CD4-positive, CD25-positive, alpha-beta regulatory T cell (primary cell): ENCODE measurements around the gene TIAM1. TPM values are rescaled to one million over a fixed set of nuclear protein-coding genes. Genes with fewer than 3 reads are reported as not detected.

Source experiments
- ATAC-seq, 2 donors: fragments of 150-1000 bp; cut with Tn5 transposase; one replicate each; pipeline ENCODE4 v1.10.0; 2021; ENCODE audit warnings: low read depth in 2 of 2, moderate number of reproducible peaks in 2 of 2, moderate library complexity in 1 of 2
- DNase-seq, 3 donors: peaks; one replicate each; pipeline versions ENCODE4 v3.0.0 to v3.0.0-alpha.2; 2012 to 2022; ENCODE audit warnings: mixed read lengths in 1 of 3
- H3K27ac ChIP-seq: one replicate; pipeline ENCODE4 v1.7.0; 2013; ENCODE audit warnings: mild to moderate bottlenecking, low read length; ENCODE audit not compliant: insufficient read depth, poor library complexity, severe bottlenecking
- H3K27me3 ChIP-seq: one replicate; pipeline ENCODE4 v1.7.0; 2013; ENCODE audit warnings: low read length; ENCODE audit not compliant: control insufficient read depth, insufficient read depth
- H3K36me3 ChIP-seq: one replicate; pipeline ENCODE4 v1.7.0; 2013; ENCODE audit warnings: mild to moderate bottlenecking, low read length, moderate library complexity; ENCODE audit not compliant: control insufficient read depth, insufficient read depth
- H3K4me1 ChIP-seq: 2 replicates; pipeline ENCODE4 v1.7.0; 2013; ENCODE audit warnings: mild to moderate bottlenecking, low read length; ENCODE audit not compliant: insufficient read depth, control insufficient read depth, poor library complexity, severe bottlenecking
- H3K4me3 ChIP-seq: one replicate; pipeline ENCODE4 v1.7.0; 2013; ENCODE audit warnings: low read depth, mild to moderate bottlenecking, low read length, moderate library complexity
- H3K9me3 ChIP-seq, 2 experiments: 1 replicate in 1 of 2; 2 replicates in 1 of 2; pipeline ENCODE4 v1.7.0; 2013; ENCODE audit warnings: low read length in 2 of 2, mild to moderate bottlenecking in 1 of 2, moderate library complexity in 1 of 2; ENCODE audit not compliant: control insufficient read depth in 2 of 2
- H3K27ac Mint-ChIP-seq, 3 donors: one replicate each; pipeline ENCODE4 v1.8.0; 2020 to 2022; ENCODE audit warnings: mild to moderate bottlenecking in 3 of 3, mixed read lengths in 3 of 3, moderate library complexity in 2 of 3
- H3K27me3 Mint-ChIP-seq: one replicate; pipeline ENCODE4 v1.8.0; 2022; ENCODE audit warnings: mild to moderate bottlenecking, mixed read lengths
- H3K36me3 Mint-ChIP-seq: one replicate; pipeline ENCODE4 v1.8.0; 2020; ENCODE audit warnings: mixed read lengths
- H3K4me1 Mint-ChIP-seq, 4 donors: one replicate each; pipeline ENCODE4 v1.8.0; 2020 to 2022; ENCODE audit warnings: mixed read lengths in 4 of 4, mild to moderate bottlenecking in 1 of 4
- H3K4me3 Mint-ChIP-seq, 4 donors: one replicate each; pipeline ENCODE4 v1.8.0; 2020 to 2022; ENCODE audit warnings: mild to moderate bottlenecking in 4 of 4, mixed read lengths in 4 of 4, moderate library complexity in 3 of 4
- H3K9me3 Mint-ChIP-seq, 7 donors: one replicate each; pipeline ENCODE4 v1.8.0; 2020 to 2022; ENCODE audit warnings: mixed read lengths in 7 of 7, mild to moderate bottlenecking in 3 of 7, moderate library complexity in 2 of 7
- polyA plus RNA-seq, 4 donors: library from polyadenylated mRNA; unstranded; fragments of 300-500 nt; fragmentation: Illumina TruSeq; gene quantifications; one replicate each; pipeline ENCODE4 v1.2.3, GENCODE V29; 2021
- total RNA-seq: library from RNA; stranded (reverse); gene quantifications from one replicate; pipeline ENCODE4 v1.2.3, GENCODE V29; 2022

The TIAM1 gene, protein sequence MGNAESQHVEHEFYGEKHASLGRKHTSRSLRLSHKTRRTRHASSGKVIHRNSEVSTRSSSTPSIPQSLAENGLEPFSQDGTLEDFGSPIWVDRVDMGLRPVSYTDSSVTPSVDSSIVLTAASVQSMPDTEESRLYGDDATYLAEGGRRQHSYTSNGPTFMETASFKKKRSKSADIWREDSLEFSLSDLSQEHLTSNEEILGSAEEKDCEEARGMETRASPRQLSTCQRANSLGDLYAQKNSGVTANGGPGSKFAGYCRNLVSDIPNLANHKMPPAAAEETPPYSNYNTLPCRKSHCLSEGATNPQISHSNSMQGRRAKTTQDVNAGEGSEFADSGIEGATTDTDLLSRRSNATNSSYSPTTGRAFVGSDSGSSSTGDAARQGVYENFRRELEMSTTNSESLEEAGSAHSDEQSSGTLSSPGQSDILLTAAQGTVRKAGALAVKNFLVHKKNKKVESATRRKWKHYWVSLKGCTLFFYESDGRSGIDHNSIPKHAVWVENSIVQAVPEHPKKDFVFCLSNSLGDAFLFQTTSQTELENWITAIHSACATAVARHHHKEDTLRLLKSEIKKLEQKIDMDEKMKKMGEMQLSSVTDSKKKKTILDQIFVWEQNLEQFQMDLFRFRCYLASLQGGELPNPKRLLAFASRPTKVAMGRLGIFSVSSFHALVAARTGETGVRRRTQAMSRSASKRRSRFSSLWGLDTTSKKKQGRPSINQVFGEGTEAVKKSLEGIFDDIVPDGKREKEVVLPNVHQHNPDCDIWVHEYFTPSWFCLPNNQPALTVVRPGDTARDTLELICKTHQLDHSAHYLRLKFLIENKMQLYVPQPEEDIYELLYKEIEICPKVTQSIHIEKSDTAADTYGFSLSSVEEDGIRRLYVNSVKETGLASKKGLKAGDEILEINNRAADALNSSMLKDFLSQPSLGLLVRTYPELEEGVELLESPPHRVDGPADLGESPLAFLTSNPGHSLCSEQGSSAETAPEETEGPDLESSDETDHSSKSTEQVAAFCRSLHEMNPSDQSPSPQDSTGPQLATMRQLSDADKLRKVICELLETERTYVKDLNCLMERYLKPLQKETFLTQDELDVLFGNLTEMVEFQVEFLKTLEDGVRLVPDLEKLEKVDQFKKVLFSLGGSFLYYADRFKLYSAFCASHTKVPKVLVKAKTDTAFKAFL (N-terminal part only)
- total RNA-seq = 142 TPM
- 10 to 100 TPM; 31.1 to 51.8 (median 35.1) TPM for polyA plus RNA-seq

DNA sequence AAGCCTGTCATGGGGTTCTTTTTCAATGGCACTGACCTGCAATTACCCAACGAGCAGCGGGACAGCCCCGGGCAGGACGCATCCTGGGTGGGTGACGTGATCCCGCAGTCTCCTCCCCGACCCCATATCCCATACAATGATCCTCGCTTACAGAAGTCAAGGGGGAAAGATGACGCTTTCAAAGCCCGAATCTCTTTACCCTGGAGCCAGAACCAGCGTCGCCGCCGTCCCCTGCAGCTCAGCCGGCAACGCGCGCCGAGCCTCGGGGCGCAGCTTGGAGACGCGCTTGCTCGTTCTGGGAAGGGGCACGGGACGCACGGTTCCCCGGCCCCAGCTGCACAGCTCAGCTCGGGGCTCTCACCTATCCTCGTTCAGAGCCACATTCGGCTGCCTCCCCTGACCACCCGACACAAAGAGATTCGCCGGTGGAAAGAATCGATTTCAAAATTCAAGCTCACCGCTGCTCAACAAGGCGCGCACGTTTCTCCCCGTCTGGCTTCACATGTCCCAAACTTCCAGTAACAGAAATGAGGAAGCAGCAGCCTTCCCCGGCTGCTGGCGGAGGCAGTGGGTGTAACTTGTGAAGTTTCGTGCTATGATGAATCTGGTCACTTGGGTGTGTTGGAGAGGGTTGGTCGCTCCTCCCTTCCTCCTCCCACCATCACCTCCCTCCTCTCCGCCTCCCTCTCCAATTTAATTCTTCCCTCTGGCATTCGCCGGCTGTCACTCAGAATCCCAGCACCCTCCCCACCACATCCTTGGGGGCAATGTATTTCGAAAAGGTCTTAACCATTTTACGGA is at the start of gene TIAM1:
TIAM1 (minus strand) TSS at position 582 of the 801 bp plus-strand sequence. CDS start 77,289 bp downstream, outside the sequence.
- Histone ChIP-seq H3K27me3 (peaks cover 22% of the 10 kb centered on the region), H3K4me1 (peaks cover 8% of the 10 kb centered on the region), H3K4me3 (peak within 1 kb of the TSS; percentile 15), H3K27ac (no peak within 1 kb of the TSS), H3K36me3 (no peaks in the 10 kb centered on the region), H3K9me3 (no peaks in the 10 kb centered on the region)
- Mint-ChIP-seq H3K36me3 (no peaks in the 10 kb centered on the region), H3K9me3 (peaks cover 0 to 2% (median 0%) of the 10 kb centered on the region in 7 donors), H3K4me3 (peak within 1 kb of the TSS; percentile 79 to 86 (median 81)), H3K4me1 (peaks cover 0 to 25% (median 9%) of the 10 kb centered on the region in 4 donors), H3K27ac (peak within 1 kb of the TSS in 2 of 3 donors; percentile 9 to 20), H3K27me3 (peaks cover 51% of the 10 kb centered on the region)
- ATAC-seq = no peak
- DNase-seq = peak in 1 of 3 donors; percentile 25

DNA sequence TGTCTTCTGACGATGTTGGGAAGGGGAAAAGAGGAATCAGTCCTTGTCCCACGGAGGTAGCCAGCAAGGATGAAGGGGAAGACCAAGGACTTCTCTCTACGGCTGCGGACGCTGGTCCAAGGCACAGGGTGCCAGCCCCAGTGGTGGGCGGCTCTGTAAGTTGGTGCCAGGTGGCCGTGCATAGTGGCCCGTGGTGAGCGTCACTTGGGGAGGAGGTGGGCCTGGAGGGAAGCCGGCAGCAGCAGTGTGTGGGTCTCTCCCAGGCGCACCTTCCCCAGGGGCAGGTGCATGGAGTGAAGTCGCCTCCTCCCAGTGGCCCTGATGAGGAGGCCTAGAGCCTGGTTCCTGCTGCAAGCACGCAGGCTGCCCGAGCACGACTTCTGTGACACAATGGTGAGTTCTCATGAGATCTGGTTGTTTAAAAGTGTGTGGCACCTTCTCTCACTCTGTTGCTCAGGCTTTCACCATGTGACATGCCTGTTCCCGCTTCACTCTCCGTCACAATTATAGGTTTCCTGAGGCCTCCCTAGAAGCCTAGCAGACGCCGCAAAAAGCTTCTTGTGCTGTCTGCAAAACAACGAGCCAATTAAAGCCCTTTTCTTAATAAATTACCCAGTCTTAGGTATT is 43.6 kb upstream of the TIAM1 start:
- ATAC-seq = no peak
- Histone ChIP-seq H3K27me3 (no peaks in the 10 kb centered on the region), H3K36me3 (no peaks in the 10 kb centered on the region), H3K4me3 (no peak overlapping the region), H3K27ac (no peak overlapping the region), H3K9me3 (no peaks in the 10 kb centered on the region), H3K4me1 (no peaks in the 10 kb centered on the region)
- H3K27me3 Mint-ChIP-seq = peaks cover 4% of the 10 kb centered on the region
- DNase-seq = no peak
- no peaks in the 10 kb centered on the region for H3K36me3 Mint-ChIP-seq
- no peak overlapping the region for H3K27ac Mint-ChIP-seq
- peaks cover 0 to 5% (median 3%) of the 10 kb centered on the region in 4 donors for H3K4me1 Mint-ChIP-seq
- no peaks in the 10 kb centered on the region for H3K9me3 Mint-ChIP-seq
- no peak overlapping the region for H3K4me3 Mint-ChIP-seq

DNA sequence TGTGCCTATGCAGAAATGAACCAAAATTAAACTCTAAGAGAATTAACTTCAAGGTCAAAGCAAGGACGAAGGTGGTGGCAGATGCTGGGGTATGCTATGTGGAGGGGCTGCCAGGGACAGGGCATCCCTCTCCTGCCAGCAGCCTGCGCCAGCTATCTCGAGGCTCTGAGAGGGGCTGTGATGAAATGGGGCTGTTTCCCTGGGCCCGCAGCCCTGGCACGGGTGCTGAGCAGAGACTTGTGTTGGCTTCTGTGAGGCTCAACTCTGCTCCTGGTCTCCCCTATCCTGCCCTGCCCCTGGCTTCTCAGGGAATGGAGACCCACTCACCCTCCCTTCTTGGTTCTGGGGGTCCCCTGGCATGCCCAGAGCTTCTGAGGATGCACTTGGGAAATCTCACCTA is 41.9 kb upstream of the TIAM1 start:
- H3K4me1 ChIP-seq = no peaks in the 10 kb centered on the region
- Mint-ChIP-seq H3K27ac (no peak overlapping the region), H3K9me3 (no peaks in the 10 kb centered on the region), H3K4me3 (no peak overlapping the region), H3K27me3 (peaks cover 11% of the 10 kb centered on the region), H3K4me1 (peaks cover 0 to 12% (median 3%) of the 10 kb centered on the region in 4 donors), H3K36me3 (no peaks in the 10 kb centered on the region)
- H3K27me3 ChIP-seq = no peaks in the 10 kb centered on the region
- DNase-seq (no peak), ATAC-seq (no peak)
- no peaks in the 10 kb centered on the region for H3K9me3 ChIP-seq
- no peak overlapping the region for H3K4me3 ChIP-seq
- no peaks in the 10 kb centered on the region for H3K36me3 ChIP-seq
- H3K27ac ChIP-seq = no peak overlapping the region

DNA sequence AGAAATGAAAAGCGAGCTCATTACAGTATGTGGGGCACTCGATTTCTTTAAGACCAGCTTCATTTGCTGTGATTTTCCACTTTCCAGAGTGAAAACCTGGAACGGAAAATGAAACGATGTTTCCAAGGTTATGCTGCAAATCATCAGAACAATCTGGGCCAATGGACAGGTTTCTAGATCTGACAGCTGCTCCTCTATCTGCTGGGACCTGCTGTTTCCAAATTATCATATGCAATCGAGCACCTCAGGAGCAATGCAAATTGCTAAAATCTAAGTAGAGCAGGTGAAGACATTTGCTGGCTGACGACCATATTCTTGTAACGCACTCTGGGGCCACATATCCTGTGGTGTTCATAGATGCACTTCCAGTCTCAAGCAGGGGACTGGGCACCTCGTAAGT is 39.7 kb upstream of the TIAM1 start:
- Mint-ChIP-seq H3K9me3 (no peaks in the 10 kb centered on the region), H3K4me3 (no peak overlapping the region), H3K27me3 (peaks cover 11% of the 10 kb centered on the region), H3K36me3 (peaks cover 6% of the 10 kb centered on the region), H3K4me1 (peaks cover 0 to 12% (median under 1%) of the 10 kb centered on the region in 4 donors), H3K27ac (no peak overlapping the region)
- no peaks in the 10 kb centered on the region for H3K36me3 ChIP-seq
- H3K27ac ChIP-seq = no peak overlapping the region
- H3K27me3 ChIP-seq = no peaks in the 10 kb centered on the region
- no peak overlapping the region for H3K4me3 ChIP-seq
- no peaks in the 10 kb centered on the region for H3K4me1 ChIP-seq
- ATAC-seq (no peak), DNase-seq (no peak)
- no peaks in the 10 kb centered on the region for H3K9me3 ChIP-seq

DNA sequence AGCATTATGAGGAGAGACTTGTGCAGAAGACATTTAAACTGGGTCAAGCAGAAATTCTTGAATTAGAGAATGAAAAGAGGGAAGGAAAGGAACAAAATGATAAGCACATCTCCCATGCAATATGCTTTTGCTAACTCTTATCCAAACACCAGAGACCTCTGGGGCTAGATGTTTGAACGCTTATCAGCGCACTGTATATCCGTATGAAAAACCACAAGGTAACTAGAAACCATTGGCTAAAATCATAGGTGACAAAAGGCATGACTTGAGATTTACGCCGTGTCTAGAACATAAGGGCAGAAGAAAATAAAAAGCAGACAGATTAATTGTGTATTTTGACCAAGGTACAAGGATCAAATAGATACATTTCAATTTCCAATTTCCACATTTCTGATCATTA is 38.0 kb upstream of the TIAM1 start:
- Mint-ChIP-seq H3K4me1 (peaks cover 0 to 12% (median under 1%) of the 10 kb centered on the region in 4 donors), H3K4me3 (no peak overlapping the region), H3K27ac (peak overlapping the region in 1 of 3 donors; percentile 11), H3K9me3 (no peaks in the 10 kb centered on the region), H3K36me3 (peaks cover 6% of the 10 kb centered on the region), H3K27me3 (peaks cover 11% of the 10 kb centered on the region)
- H3K4me3 ChIP-seq = no peak overlapping the region
- H3K9me3 ChIP-seq = no peaks in the 10 kb centered on the region
- H3K27me3 ChIP-seq = no peaks in the 10 kb centered on the region
- H3K27ac ChIP-seq = no peak overlapping the region
- ATAC-seq (no peak), DNase-seq (no peak)
- H3K4me1 ChIP-seq = no peaks in the 10 kb centered on the region
- no peaks in the 10 kb centered on the region for H3K36me3 ChIP-seq

DNA sequence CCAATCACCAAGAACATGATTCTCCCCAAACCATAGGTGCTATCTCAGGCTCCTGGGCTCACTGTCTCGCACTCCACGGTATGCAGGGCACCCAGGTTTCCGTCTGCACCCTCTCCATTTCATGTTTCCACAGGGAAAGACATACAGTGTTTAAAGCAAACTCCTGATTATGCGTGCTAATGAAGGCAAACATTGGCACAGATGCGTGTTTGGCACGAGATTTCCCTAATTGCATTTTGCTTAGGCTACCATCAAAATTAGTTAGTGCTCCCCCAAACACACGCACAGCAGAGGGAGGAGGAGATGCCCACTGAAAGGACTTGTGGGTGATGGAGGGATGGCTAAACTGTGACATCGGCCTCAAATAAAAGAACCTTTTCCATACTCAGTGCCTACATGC is 32.2 kb upstream of the TIAM1 start:
- H3K36me3 Mint-ChIP-seq = peaks cover 6% of the 10 kb centered on the region
- H3K27ac Mint-ChIP-seq = no peak overlapping the region
- no peaks in the 10 kb centered on the region for H3K9me3 ChIP-seq

More for the DNA sequence above, 32.2 kb upstream of the TIAM1 start:
- no peaks in the 10 kb centered on the region for H3K27me3 ChIP-seq
- no peak overlapping the region for H3K27ac ChIP-seq
- Mint-ChIP-seq H3K9me3 (no peaks in the 10 kb centered on the region), H3K4me3 (no peak overlapping the region), H3K4me1 (peaks cover 0 to 3% (median 0%) of the 10 kb centered on the region in 4 donors), H3K27me3 (no peaks in the 10 kb centered on the region)
- no peak for DNase-seq
- H3K36me3 ChIP-seq = no peaks in the 10 kb centered on the region
- no peaks in the 10 kb centered on the region for H3K4me1 ChIP-seq
- no peak for ATAC-seq
- H3K4me3 ChIP-seq = no peak overlapping the region
